Smooth muscle cell (in vitro differentiated cells): ENCODE results near the gene PPFIBP1. TPM values are rescaled to one million over a fixed set of nuclear protein-coding genes. Genes with fewer than 3 reads are reported as not detected.

ENCODE experiments used
- DNase-seq: peaks from one replicate; lab custom pipeline; 2025; ENCODE audit not compliant: unreplicated experiment; lab: John Stamatoyannopoulos, UW
- H2AFZ ChIP-seq: fragments of 200-600 bp; sonication (generic); 2 replicates; pipeline ENCODE4 v1.6.0; 2016; ENCODE audit warnings: antibody characterized with exemption, low read depth, mild to moderate bottlenecking
- H3F3A ChIP-seq: fragments of 200-600 bp; sonication (generic); 2 replicates; pipeline ENCODE4 v1.6.0; 2017; ENCODE audit warnings: antibody characterized with exemption, low read depth
- H3K27ac ChIP-seq: fragments of 200-600 bp; sonication (generic); 2 replicates; pipeline ENCODE4 v1.5.1; 2016; ENCODE audit warnings: low read depth, mild to moderate bottlenecking
- H3K27me3 ChIP-seq: fragments of 200-600 bp; sonication (generic); 2 replicates; pipeline ENCODE4 v1.6.1; 2016; ENCODE audit warnings: low read depth, mild to moderate bottlenecking
- H3K36me3 ChIP-seq: fragments of 200-600 bp; sonication (generic); 2 replicates; pipeline ENCODE4 v1.5.1; 2016; ENCODE audit warnings: low read depth
- H3K4me1 ChIP-seq: fragments of 200-600 bp; sonication (generic); 2 replicates; pipeline ENCODE4 v1.5.1; 2016; ENCODE audit warnings: low read depth
- H3K4me2 ChIP-seq: fragments of 200-600 bp; sonication (generic); 2 replicates; pipeline ENCODE4 v1.6.0; 2016; ENCODE audit warnings: mild to moderate bottlenecking
- H3K4me3 ChIP-seq: fragments of 200-600 bp; sonication (generic); 2 replicates; pipeline ENCODE4 v1.5.1; 2016; ENCODE audit warnings: mild to moderate bottlenecking
- H3K79me2 ChIP-seq: fragments of 200-600 bp; sonication (generic); 2 replicates; pipeline ENCODE4 v1.6.0; 2016; ENCODE audit warnings: low read depth, mild to moderate bottlenecking
- H3K9ac ChIP-seq: fragments of 200-600 bp; sonication (generic); 2 replicates; pipeline ENCODE4 v1.6.0; 2016; ENCODE audit warnings: low read depth
- H3K9me3 ChIP-seq: fragments of 200-600 bp; sonication (generic); replicated peaks from 2 replicates; pipeline ENCODE4 v1.5.1; 2016; ENCODE audit warnings: low read depth
- H4K20me1 ChIP-seq: fragments of 200-600 bp; sonication (generic); 2 replicates; pipeline ENCODE4 v1.6.0; 2016; ENCODE audit warnings: low read depth
- CTCF ChIP-seq: fragments of 200-600 bp; sonication (generic); IDR thresholded peaks from 2 replicates; pipeline ENCODE4 v1.5.1; 2017; ENCODE audit warnings: borderline replicate concordance, mild to moderate bottlenecking, antibody characterized with exemption; ENCODE audit not compliant: insufficient read depth, poor library complexity, severe bottlenecking
- WGBS: methylation state at CpG from one replicate; pipeline ENCODE4 v1.1.7; 2016; ENCODE audit warnings: low lambda C conversion rate; 5-methylcytosine and 5-hydroxymethylcytosine counted together
- polyA plus RNA-seq: library from polyadenylated mRNA; unstranded; fragments of >200 nt; fragmentation: Nextera tagmentation; extraction: Ambion mirVana; gene quantifications from 2 replicates; pipeline ENCODE4 v1.2.1, GENCODE V29; 2016
- total RNA-seq: library from RNA; depleted of rRNA; stranded (reverse); fragments of >200 nt; gene quantifications from 2 replicates; pipeline ENCODE4 v1.2.3, GENCODE V29; 2014

Gene PPFIBP1
- total and polyA plus RNA-seq, 2 experiments from 2014 or later = 45.7 to 150 TPM

GRCh38 chr12:27657296-27657695 is 133.3 kb downstream of the PPFIBP1 start:
- H3K4me3 ChIP-seq = no peak overlapping the region
- H2AFZ ChIP-seq = no peak overlapping the region
- TF ChIP-seq CTCF = no peak
- peaks cover 3% of the 10 kb centered on the region for H3K79me2 ChIP-seq
- H3K4me2 ChIP-seq = no peak overlapping the region
- H3K27me3 ChIP-seq = no peaks in the 10 kb centered on the region
- H4K20me1 ChIP-seq = no peaks in the 10 kb centered on the region
- no peak for DNase-seq
- H3K9ac ChIP-seq = no peak overlapping the region
- H3F3A ChIP-seq = no peaks in the 10 kb centered on the region
- no peaks in the 10 kb centered on the region for H3K4me1 ChIP-seq
- WGBS = 95% methylated on average over 4 of the region's 4 CpGs
- no peak overlapping the region for H3K27ac ChIP-seq
- peaks cover 29% of the 10 kb centered on the region for H3K36me3 ChIP-seq
- no peaks in the 10 kb centered on the region for H3K9me3 ChIP-seq

- WGBS = 77% methylated on average over 3 of the region's 3 CpGs
- DNase-seq = no peak
- H3K4me2 ChIP-seq = no peak overlapping the region
- no peaks in the 10 kb centered on the region for H3K27me3 ChIP-seq
- H4K20me1 ChIP-seq = no peaks in the 10 kb centered on the region
- no peak for TF ChIP-seq CTCF
- H2AFZ ChIP-seq = no peak overlapping the region
- H3K9ac ChIP-seq = no peak overlapping the region
- H3K79me2 ChIP-seq = no peaks in the 10 kb centered on the region
- no peaks in the 10 kb centered on the region for H3K9me3 ChIP-seq
- H3F3A ChIP-seq = peaks cover 7% of the 10 kb centered on the region
- H3K4me3 ChIP-seq = no peak overlapping the region
- H3K36me3 ChIP-seq = peaks cover 37% of the 10 kb centered on the region
- no peaks in the 10 kb centered on the region for H3K4me1 ChIP-seq
- no peak overlapping the region for H3K27ac ChIP-seq
Observed at GRCh38 chr12:27665704-27666103, 141.7 kb downstream of the PPFIBP1 start.

GRCh38 chr12:27666510-27666909 is 142.5 kb downstream of the PPFIBP1 start:
- WGBS = 60% methylated on average over 3 of the region's 3 CpGs
- Histone ChIP-seq H3K27ac (no peak overlapping the region), H3K4me1 (no peaks in the 10 kb centered on the region), H3K27me3 (no peaks in the 10 kb centered on the region), H2AFZ (no peak overlapping the region), H3K4me2 (no peak overlapping the region), H4K20me1 (no peaks in the 10 kb centered on the region), H3K9me3 (no peaks in the 10 kb centered on the region), H3K79me2 (no peaks in the 10 kb centered on the region), H3K4me3 (no peak overlapping the region), H3K9ac (no peak overlapping the region), H3K36me3 (peaks cover 31% of the 10 kb centered on the region), H3F3A (peaks cover 7% of the 10 kb centered on the region)
- TF ChIP-seq CTCF = no peak
- no peak for DNase-seq

GRCh38 chr12:27667540-27667939 is 143.5 kb downstream of the PPFIBP1 start:
- Histone ChIP-seq H3K9ac (no peak overlapping the region), H3K36me3 (peaks cover 25% of the 10 kb centered on the region), H3K27ac (peak overlapping the region; percentile 35), H3K79me2 (no peaks in the 10 kb centered on the region), H3K27me3 (no peaks in the 10 kb centered on the region), H3K4me1 (no peaks in the 10 kb centered on the region), H4K20me1 (no peaks in the 10 kb centered on the region), H3K4me3 (no peak overlapping the region), H3K4me2 (no peak overlapping the region), H3F3A (peaks cover 7% of the 10 kb centered on the region), H2AFZ (no peak overlapping the region), H3K9me3 (no peaks in the 10 kb centered on the region)
- DNase-seq = no peak
- 77% methylated on average over 6 of the region's 6 CpGs for WGBS
- no peak for TF ChIP-seq CTCF
